CD4-positive, alpha-beta T cell treated with Interleukin-4 for 1 hour (primary cell): Measurements from ENCODE around the gene TTC39C.

Experiments used
- DNase-seq, 2 donors: peaks; one replicate each; pipeline ENCODE4 v3.0.0-alpha.2; 2020 to 2022

TTC39C gene

GRCh38 chr18:24014062-24014985 is at the start of gene TTC39C:
TTC39C (plus strand) TSS chr18:24014754; CDS start chr18:24014872, 118 bp downstream.
- DNase-seq, result peak; percentile 76 to 80

- no peak for DNase-seq
Observed at GRCh38 chr18:23966909-23967308, 47.6 kb upstream of the TTC39C start.

GRCh38 chr18:23967321-23968089 is 47.0 kb upstream of the TTC39C start:
- peak; percentile 50 to 52 for DNase-seq

GRCh38 chr18:23968638-23969604 is 45.6 kb upstream of the TTC39C start:
- DNase-seq, result no peak

- no peak for DNase-seq
Observed at GRCh38 chr18:23969664-23970063, 44.9 kb upstream of the TTC39C start.

- DNase-seq, result peak; percentile 83 to 89
Observed at GRCh38 chr18:23970161-23971096, 44.1 kb upstream of the TTC39C start.

- no peak for DNase-seq
Observed at GRCh38 chr18:23971097-23971440, 43.5 kb upstream of the TTC39C start.

- no peak for DNase-seq
Observed at GRCh38 chr18:23971666-23972230, 42.8 kb upstream of the TTC39C start.

- peak; percentile 34 to 70 for DNase-seq
Observed at GRCh38 chr18:23972453-23972852, 42.1 kb upstream of the TTC39C start.

GRCh38 chr18:23977103-23977502 is 37.5 kb upstream of the TTC39C start:
- no peak for DNase-seq

GRCh38 chr18:23977719-23978483 is 36.7 kb upstream of the TTC39C start:
- peak; percentile 20 to 37 for DNase-seq

- no peak for DNase-seq
Observed at GRCh38 chr18:23981369-23981980, 33.1 kb upstream of the TTC39C start.

- DNase-seq, result no peak
Observed at GRCh38 chr18:23982155-23983079, 32.1 kb upstream of the TTC39C start.

GRCh38 chr18:23983112-23983511 is 31.4 kb upstream of the TTC39C start:
- no peak for DNase-seq

- DNase-seq, result no peak
Observed at GRCh38 chr18:23986600-23987359, 27.8 kb upstream of the TTC39C start.

GRCh38 chr18:23990474-23991410 is 23.8 kb upstream of the TTC39C start:
- no peak for DNase-seq
